ENCODE measurements around the gene SLC3A2. TPM values are rescaled to one million over a fixed set of nuclear protein-coding genes. Genes with fewer than 3 reads are reported as not detected.
A peak's percentile ranks its signal among the peaks of the same experiment; 100 is the strongest.

The SLC3A2 gene
- total RNA-seq, 2 donors from 2014 or later = 176 to 287 TPM

DNA sequence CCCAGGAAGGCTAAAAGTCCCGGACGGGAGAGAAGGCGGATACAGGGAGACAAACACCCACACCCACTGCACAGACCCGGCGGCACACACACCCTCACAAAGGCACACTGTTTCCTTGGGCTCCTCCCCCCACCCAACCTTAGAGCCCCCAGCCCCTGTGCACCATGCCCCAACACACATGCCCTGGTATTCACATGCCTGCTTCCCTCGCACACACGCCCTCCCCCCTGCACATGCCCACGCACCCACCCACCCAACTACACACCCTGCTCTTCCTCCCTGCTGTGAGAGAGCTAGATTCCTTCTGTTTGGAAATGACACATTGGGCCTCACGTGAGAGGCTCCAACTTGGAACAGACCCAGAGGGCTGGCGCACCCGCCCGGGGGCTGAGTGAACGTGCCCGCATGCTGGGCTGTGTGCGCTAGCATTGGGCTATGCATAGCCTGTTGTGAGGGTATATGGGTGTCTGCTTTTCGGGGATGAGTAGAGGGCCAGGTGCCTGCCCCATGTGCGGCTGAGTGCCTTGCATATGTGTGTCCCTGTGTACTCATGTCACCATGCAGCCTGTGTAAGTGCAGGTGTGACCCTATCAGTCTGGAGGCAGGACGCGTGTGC is 41.0 kb downstream of the SLC3A2 start:
- no peak overlapping the region for H3K27ac Mint-ChIP-seq
- H3K4me1 Mint-ChIP-seq = peaks cover 11% of the 10 kb centered on the region
- no peak overlapping the region for H3K4me3 Mint-ChIP-seq
- no peaks in the 10 kb centered on the region for H3K36me3 Mint-ChIP-seq (ENCODE audit: low read depth)
- no peaks in the 10 kb centered on the region for H3K9me3 Mint-ChIP-seq
- H3K27me3 Mint-ChIP-seq = peaks cover 36% of the 10 kb centered on the region
- no peak for ATAC-seq (replicated peaks)

DNA sequence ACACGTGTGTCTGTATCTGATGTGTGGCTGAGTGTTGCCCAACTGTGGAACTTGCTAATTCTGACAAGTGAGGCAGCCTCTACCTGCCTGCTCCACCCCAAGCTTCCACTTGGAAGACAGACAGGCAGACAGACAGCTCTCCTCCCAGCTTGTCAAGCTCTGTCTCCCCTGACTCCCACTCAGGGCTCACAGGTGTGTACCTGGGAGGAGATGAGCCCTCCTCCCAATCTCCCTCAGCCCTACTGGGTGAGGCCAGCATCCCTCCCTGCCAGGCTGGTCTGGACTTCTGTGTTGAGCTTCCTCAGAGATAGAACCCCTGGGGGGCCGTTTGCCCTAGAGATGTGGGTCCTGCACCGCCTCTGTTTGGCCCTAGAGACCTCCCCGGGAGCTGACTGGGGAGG is 41.5 kb downstream of the SLC3A2 start:
- no peaks in the 10 kb centered on the region for H3K36me3 Mint-ChIP-seq (ENCODE audit: low read depth)
- ATAC-seq (replicated peaks) = no peak
- H3K4me1 Mint-ChIP-seq = peaks cover 11% of the 10 kb centered on the region
- H3K27ac Mint-ChIP-seq = no peak overlapping the region
- peaks cover 36% of the 10 kb centered on the region for H3K27me3 Mint-ChIP-seq
- no peaks in the 10 kb centered on the region for H3K9me3 Mint-ChIP-seq
- peak overlapping the region; percentile 77 for H3K4me3 Mint-ChIP-seq

DNA sequence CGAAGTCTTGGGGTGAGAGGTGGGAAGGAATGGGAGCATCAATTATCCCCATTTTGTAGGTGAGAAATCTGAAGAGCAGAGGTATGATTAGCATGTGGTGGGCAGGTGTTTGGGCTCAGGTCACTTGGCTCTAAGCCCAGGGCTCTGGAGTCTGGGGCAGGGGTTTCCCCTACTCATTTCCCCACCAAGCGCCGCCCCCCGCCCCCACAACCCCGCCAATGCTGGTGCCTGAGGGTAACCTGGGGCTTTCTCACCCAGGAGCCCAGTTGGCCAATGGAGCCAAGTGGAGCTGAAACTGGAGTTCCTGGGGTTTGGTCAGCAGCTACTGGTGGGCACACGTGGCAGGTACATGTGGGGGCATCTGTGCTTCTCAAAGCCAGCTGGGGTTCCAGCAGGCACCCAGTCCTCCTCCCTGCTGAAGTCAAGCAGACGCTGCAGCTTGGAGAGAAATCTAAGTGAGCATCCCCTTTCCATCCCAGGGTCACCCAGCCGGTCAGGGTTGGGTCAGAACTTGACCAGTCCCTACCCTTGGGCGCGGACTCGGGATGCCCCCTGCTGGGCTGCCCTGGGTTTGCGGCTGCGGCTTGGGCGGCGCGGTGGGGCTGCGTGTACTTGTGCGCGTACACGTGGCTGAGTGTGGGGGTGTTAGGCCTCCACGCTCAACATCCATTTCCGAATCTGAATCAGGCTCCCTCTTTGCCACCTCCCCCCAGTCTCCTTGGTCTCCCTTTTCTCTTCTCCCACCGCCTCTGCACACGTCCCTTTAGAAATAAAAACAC is 42.1 kb downstream of the SLC3A2 start:
- Mint-ChIP-seq H3K36me3 (ENCODE audit: low read depth) (no peaks in the 10 kb centered on the region), H3K4me1 (peaks cover 11% of the 10 kb centered on the region), H3K27me3 (peaks cover 42% of the 10 kb centered on the region), H3K4me3 (peak overlapping the region; percentile 77), H3K27ac (no peak overlapping the region), H3K9me3 (no peaks in the 10 kb centered on the region)
- ATAC-seq (replicated peaks) = peak; percentile 69

DNA sequence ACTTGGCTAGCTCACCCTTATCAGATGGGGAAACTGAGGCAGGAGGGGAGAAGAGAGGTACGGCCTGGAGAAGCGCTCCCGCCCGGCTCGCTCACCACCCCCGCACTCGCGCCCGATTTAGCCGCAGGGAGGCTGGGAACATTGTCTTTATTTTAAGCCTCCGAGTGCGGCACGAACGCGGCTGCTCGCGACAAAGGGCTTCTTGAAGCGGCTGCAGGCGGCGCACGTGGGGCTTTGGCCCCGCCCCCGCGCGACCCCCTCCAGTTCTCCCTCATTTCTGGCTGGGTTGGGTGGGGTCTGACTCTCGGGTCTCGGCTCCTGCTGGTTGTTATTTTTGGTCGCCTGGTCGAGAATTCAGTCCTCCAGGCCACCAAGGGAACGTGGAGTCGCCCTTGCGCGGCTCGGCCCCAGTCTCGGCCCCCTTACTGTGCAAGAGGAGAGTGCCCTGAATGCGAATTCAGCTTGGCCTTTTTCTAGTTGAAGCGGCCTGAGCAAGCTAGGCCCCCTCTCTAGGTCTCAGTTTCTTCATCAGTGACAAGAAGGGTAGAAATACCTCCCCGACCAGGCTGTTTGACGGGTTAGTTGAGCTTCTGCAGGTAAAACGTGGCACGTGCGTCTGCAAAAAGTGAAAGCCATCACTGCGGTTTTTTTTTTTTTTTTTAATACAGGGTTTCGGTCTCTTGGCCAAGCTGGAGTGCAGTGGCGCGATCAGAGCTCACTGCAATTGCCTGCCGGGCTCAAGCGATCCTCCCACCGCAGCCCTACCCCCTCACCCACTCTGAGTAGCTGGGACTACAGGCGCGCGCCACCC is 43.1 kb downstream of the SLC3A2 start:
- no peaks in the 10 kb centered on the region for H3K9me3 Mint-ChIP-seq
- H3K27me3 Mint-ChIP-seq = peaks cover 47% of the 10 kb centered on the region
- H3K27ac Mint-ChIP-seq = no peak overlapping the region
- ATAC-seq (replicated peaks) = no peak
- peak overlapping the region; percentile 77 for H3K4me3 Mint-ChIP-seq
- peaks cover 11% of the 10 kb centered on the region for H3K4me1 Mint-ChIP-seq
- H3K36me3 Mint-ChIP-seq (ENCODE audit: low read depth) = no peaks in the 10 kb centered on the region

DNA sequence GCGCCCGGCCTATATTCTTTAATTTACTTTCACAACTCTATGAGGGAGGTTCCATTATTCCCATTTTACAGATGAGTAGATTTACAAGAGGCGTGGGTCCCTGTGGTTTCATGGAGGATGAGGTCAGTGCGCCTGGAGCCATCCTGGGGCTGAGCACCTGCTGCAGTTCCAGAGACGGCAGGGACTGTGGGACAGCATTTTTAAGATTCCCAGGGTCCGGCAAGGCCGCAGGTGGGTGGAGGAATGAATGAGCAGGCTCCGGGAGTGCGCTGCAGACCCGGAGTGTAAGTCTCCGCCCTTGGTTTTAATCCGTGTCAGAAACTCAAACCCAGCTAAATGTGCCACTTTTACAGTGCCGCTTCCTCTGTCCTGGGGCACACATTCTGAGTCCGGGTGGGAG is 44.6 kb downstream of the SLC3A2 start:
- Mint-ChIP-seq H3K27ac (no peak overlapping the region), H3K9me3 (no peaks in the 10 kb centered on the region), H3K4me1 (peaks cover 11% of the 10 kb centered on the region), H3K27me3 (peaks cover 57% of the 10 kb centered on the region), H3K36me3 (ENCODE audit: low read depth) (no peaks in the 10 kb centered on the region), H3K4me3 (peak overlapping the region; percentile 69)
- ATAC-seq (replicated peaks) = no peak

DNA sequence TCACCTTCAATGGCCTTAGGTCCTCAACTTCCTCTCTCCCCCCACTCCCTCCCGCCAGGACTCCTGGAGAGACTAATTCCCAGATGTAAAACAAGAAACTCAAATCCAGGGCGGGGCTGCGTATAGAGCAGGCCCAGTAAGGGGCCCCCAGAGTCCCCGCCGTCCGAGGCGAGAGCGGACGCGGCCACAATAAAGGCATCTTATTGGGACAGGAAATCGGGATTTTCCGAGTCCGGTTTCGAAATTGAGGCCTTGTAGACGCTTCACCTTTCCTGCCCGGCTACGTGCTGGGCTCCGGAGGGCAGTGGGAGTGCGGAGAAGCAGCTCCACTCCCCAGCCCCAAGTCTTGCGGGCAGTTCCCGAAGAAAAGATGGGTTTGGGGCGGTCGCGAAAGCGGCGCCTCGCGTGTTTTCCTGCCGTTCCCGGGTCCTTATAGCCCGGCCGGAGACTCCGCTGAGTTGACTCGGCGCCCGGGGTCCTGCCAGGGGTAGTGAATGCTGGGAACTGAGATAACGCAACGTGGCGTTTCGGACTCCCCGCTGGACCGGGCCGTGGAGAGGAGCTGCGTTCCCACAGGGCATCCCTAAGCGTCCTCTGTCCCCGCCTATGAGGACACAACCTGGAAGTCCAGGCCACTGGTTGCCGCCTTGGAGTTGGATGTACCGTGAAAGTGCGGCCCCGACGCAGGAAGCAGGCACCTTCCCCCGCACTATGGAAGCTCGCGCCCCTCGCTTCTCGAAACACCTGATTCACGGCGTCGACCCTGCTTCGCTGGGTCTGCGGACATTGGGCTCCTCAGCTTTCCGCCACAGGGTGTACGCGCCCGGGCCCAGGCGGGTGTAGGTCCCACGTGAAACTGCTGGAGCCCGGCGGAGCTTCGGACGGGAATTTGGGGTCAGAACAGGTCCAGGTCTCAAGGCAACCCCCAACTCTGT is 45.3 kb downstream of the SLC3A2 start:
- peaks cover 11% of the 10 kb centered on the region for H3K4me1 Mint-ChIP-seq
- H3K27ac Mint-ChIP-seq = no peak overlapping the region
- H3K4me3 Mint-ChIP-seq = peak overlapping the region; percentile 69
- no peaks in the 10 kb centered on the region for H3K36me3 Mint-ChIP-seq (ENCODE audit: low read depth)
- H3K27me3 Mint-ChIP-seq = peaks cover 62% of the 10 kb centered on the region
- ATAC-seq (replicated peaks) = no peak
- no peaks in the 10 kb centered on the region for H3K9me3 Mint-ChIP-seq

DNA sequence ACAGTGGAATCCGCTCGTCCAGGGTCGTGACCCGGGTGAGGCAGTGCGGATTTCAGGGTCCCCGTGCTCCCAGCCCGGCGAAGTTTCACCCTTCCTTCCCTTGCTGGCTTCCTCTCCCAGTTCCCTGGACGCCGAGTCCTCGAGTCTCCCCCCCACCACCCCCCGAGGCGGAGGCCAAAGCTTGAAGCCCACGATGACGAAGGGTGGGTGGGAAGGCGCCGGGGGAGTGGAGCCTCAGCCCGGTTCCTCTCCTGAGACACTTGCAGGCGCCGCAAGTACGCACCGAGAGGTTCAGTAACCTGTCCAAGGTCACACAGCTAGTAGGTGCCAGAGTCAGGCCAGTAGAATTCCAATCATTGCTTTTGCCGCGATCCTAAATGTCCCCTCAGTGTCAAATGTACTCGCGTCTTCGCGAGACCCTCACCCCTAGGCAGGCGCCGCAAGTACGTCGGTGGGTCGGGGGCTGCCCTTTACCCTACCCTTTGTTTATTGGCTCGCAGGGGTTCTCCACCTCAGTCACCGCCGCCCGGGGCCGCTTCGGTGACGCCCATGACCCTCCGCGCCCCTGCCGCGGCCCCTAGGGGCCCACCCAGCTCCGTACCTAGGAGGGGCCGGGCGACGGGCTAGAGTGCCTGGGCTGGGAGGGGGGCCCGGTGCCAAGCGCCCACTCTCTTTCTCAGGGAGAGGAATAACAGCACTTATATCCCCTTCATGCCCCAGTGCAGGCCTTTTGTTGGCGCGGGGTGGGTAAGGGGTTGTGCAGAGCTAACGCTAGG is 46.2 kb downstream of the SLC3A2 start:
- Mint-ChIP-seq H3K27ac (no peak overlapping the region), H3K4me1 (peaks cover 11% of the 10 kb centered on the region), H3K9me3 (no peaks in the 10 kb centered on the region), H3K4me3 (peak overlapping the region; percentile 69), H3K27me3 (peaks cover 64% of the 10 kb centered on the region), H3K36me3 (ENCODE audit: low read depth) (no peaks in the 10 kb centered on the region)
- no peak for ATAC-seq (replicated peaks)

DNA sequence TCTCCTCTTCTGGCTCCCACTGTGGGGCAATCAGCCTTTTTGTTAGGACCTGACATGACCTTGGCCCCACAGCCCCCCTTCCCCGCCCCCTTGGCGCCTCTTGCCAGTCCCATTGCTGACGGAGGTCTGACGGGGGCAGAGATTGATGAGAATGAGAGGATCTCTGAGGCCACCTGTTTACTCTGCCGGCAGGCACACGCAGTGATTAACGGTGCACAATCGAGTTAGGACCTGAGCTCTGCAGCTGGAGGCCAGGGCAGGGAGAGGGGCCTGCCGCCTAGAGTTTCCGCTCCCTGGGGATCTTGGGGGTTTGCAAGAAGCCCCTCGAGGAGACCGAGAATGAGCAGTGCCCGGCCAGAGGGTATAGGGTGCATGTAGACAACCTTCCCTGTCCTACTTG is 47.3 kb downstream of the SLC3A2 start:
- Mint-ChIP-seq H3K36me3 (ENCODE audit: low read depth) (no peaks in the 10 kb centered on the region), H3K27ac (no peak overlapping the region), H3K9me3 (no peaks in the 10 kb centered on the region), H3K27me3 (peaks cover 58% of the 10 kb centered on the region), H3K4me3 (no peak overlapping the region), H3K4me1 (peaks cover 6% of the 10 kb centered on the region)
- no peak for ATAC-seq (replicated peaks)

DNA sequence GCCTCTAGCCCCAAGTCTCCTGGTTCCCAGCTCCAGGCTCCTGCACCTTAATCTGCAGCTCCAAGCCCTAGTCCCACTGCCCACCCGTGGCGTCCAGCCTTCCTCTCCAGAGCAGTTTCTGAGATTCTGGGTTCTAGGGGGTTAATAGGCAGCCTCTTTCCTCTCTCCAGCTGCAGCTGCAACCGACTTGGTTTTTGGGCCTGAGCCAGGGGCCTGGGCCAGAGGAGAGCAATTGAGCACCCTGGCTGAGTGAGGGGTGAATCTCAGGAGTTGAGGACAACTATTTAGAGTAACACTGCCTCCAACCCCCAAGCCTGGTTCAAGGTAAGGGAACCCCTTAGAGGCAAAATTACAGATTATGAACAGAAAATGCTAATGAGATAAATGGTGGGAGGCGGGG is 49.5 kb downstream of the SLC3A2 start:
- Mint-ChIP-seq H3K27me3 (peaks cover 49% of the 10 kb centered on the region), H3K9me3 (no peaks in the 10 kb centered on the region)
- no peak for ATAC-seq (replicated peaks)

DNA sequence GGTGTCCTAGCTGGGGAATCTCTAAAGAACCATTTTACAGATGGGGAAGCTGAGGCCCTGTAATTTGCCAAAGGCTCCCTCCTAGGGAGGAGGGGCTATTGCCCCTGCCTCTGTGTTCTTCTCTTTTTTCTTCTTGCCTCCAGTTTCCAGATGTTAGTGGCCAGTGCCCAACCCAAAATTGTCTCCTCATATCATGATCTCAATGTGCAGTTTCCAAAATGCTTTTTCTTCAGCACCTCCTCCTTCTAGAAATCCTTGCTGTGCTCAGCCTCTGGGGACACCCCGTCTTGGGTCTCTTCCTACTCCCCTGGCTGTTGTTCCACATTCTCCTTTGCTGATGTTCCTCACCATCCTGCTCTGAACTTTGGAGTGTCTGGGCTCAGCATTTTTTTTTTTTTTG is 50.0 kb downstream of the SLC3A2 start:
- no peaks in the 10 kb centered on the region for H3K9me3 Mint-ChIP-seq
- H3K36me3 Mint-ChIP-seq (ENCODE audit: low read depth) = no peaks in the 10 kb centered on the region
- H3K4me1 Mint-ChIP-seq = peaks cover under 1% of the 10 kb centered on the region
- no peak for ATAC-seq (replicated peaks)
- H3K4me3 Mint-ChIP-seq = no peak overlapping the region
- no peak overlapping the region for H3K27ac Mint-ChIP-seq
- H3K27me3 Mint-ChIP-seq = peaks cover 44% of the 10 kb centered on the region

More for the DNA sequence above, 49.5 kb downstream of the SLC3A2 start:
- Mint-ChIP-seq H3K27ac (no peak overlapping the region), H3K36me3 (ENCODE audit: low read depth) (no peaks in the 10 kb centered on the region), H3K4me1 (peaks cover 6% of the 10 kb centered on the region), H3K4me3 (no peak overlapping the region)

DNA sequence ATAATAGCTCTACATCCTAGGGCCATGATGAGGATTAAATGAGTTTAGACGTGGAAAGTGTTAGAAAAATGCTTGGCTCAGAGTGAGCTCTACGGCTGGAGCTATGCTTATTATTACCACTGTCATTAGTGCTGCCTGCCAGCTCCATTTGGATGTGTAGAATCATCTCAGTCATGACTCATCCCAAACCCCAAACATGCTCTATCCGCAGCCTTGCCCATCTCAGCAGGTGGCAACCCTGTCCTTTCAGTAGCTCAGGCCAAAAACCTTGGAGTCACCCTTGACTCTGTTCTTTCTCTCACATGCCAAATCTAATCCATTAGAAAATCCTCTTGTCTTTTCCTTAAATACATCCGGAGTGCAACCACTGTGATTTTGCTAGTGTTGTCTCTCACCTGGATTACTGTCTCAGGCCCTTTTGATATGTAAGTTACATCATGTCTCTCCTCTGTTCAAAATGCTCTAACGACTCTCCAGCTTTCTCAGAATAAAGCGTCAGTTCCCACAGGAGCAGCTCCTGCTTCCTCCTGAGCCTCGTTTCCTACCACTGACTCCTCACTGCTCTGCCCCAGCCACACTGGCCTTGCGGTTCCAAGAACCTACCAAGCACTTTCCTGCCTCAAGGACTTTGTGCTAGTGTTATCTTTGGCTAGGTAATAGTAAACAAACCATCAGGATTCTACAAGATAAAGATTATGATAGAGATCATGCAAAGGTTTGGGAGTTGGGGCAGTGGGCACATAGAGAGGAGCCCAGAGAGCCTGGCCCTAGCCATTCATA is 51.0 kb downstream of the SLC3A2 start:
- no peaks in the 10 kb centered on the region for H3K9me3 Mint-ChIP-seq
- H3K4me1 Mint-ChIP-seq = no peaks in the 10 kb centered on the region
- peaks cover 40% of the 10 kb centered on the region for H3K27me3 Mint-ChIP-seq
- H3K4me3 Mint-ChIP-seq = no peak overlapping the region
- no peak for ATAC-seq (replicated peaks)
- no peaks in the 10 kb centered on the region for H3K36me3 Mint-ChIP-seq (ENCODE audit: low read depth)
- H3K27ac Mint-ChIP-seq = no peak overlapping the region

DNA sequence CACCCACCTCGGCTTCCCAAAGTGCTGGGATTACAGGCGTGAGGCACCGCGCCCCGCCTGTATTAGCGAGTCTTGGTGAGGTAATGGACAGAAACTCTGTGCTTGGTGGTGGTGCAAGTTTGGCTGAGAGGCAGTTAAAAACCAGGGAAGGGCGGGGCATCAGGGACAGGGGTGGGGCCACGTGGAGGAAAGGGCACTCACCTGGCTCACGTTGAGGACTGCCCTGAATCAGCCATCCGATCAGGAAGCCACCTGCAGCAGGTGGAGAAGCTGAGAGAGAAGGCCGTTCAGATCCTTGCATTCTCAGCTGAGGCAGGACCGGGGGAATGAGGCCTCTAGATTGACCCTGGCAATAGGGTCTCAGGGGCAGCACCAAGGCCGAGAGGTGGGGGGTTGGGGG is 52.6 kb downstream of the SLC3A2 start:
- no peak overlapping the region for H3K27ac Mint-ChIP-seq

More for the DNA sequence above, 52.6 kb downstream of the SLC3A2 start:
- Mint-ChIP-seq H3K9me3 (peaks cover 8% of the 10 kb centered on the region), H3K36me3 (ENCODE audit: low read depth) (no peaks in the 10 kb centered on the region), H3K27me3 (peaks cover 30% of the 10 kb centered on the region), H3K4me1 (peaks cover 9% of the 10 kb centered on the region), H3K4me3 (no peak overlapping the region)
- ATAC-seq (replicated peaks) = no peak

Measured in activated T-helper 17 cell treated with anti-CD3 and anti-CD28 coated beads, Interleukin-2, amount 50 U/mL, for 72 hours (primary cell).